GM21423 (cell line): Measurements from ENCODE around the gene NTPCR.
"Not testable (repeated sequence)": the region's sequence is repeated elsewhere in the genome, so short reads cannot be mapped to it uniquely, and the experiment has no call there.

Source experiments
- ATAC-seq: cut with Tn5 transposase; IDR thresholded peaks from one replicate; pipeline ENCODE4 v1.9.1; 2021; ENCODE audit warnings: mild to moderate bottlenecking, moderate library complexity; ENCODE audit not compliant: unreplicated experiment

Gene NTPCR

GRCh38 chr1:232925421-232926220 is 24.8 kb upstream of the NTPCR start:
- ATAC-seq, result no peak

GRCh38 chr1:232927166-232927565 is 23.2 kb upstream of the NTPCR start:
- ATAC-seq, result not testable (repeated sequence)

- ATAC-seq, result no peak
These were observed 22.4 kb upstream of the NTPCR start for GRCh38 chr1:232927830-232928505.

DNA sequence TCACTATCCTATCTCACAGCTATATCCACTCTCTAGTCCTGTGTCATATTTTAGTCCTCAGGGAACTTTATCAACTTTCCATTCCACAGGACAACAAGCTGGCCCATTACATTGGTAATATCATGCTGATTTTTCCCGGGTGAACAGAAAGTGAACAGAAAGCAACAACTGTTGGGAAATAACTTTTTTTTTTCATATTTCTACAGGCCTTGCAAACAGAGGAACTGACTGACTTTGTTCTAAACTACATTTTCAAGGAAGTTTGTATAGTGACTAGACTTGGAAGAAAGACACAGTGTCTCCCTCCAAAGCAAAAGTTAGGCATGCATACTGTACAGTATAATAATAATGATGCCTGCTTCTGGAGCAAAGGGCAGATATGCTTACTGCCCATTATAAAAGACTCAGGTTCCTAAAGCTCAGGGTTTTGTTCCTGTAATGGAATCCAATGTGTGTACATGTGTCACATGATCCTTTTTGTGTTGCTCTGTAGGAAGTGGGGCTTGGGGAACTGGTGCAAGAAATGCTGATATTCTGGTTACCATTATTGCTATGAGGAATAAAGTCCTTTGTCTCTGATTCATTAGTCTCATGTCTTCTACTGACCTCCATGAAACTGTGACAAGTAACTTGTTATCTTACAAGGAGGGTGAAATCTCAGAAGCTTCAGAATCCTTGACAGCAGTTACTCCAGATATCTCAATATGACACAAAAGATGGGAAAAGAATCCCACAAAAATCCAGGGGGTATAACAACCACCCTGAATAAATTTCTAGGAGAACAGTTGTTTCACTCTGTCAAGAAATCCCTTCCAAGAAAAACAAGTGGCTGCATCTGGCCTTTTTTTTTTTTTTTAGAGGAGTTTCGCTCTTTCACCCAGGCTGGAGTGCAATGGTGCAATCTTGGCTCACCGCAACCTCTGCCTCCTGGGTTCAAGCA is 17.7 kb upstream of the NTPCR start:
- ATAC-seq, result no peak

DNA sequence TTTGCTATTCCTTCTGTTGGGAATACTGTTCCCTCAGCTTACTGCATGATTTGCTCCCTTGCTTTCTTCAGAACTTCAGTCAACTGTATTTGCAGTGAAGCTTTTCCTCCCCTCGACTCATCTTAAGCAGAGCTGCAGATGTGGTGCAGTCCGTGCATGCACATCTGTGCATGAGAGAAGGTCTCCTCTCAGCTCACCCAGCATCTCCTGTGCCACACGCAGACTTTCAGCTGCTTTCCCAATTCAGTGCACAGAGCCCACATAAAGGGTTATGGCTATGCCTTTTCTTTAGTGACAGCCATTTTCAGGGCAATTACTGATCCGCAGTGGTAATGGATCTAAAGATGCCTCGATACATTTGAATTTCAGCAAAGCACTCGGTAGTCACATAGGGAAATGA is 13.5 kb upstream of the NTPCR start:
- no peak for ATAC-seq

DNA sequence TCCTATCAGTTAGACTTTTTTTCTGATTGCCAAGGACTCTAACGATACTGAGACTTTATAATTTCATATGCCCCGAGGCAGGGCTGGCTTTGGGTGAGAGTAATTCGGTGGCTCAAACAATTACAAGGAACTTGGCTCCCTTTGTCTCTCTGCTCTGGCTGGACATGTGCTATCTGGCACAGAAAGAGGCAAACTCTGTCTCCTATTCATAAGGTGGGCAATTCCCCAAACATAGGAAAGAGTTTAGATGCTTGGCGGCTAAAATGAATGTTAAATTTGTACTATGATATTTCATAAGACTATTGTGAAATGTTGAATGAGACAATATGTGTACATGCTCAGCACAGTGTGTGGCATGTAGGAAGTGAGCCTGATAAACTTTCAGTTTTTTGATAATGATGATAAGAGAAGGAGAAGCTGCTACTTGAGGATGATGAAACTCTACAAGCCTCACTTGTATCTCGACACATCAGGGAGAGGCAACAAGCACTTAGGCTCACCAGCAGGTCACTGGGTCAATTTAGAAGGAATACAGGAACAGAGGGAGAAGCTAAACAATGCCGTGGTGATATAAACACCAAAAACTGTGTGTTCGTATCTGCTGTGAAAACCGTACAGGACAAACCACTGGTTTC is 12.6 kb upstream of the NTPCR start:
- ATAC-seq, result no peak

GRCh38 chr1:232938926-232939325 is 11.5 kb upstream of the NTPCR start:
- ATAC-seq, result no peak

DNA sequence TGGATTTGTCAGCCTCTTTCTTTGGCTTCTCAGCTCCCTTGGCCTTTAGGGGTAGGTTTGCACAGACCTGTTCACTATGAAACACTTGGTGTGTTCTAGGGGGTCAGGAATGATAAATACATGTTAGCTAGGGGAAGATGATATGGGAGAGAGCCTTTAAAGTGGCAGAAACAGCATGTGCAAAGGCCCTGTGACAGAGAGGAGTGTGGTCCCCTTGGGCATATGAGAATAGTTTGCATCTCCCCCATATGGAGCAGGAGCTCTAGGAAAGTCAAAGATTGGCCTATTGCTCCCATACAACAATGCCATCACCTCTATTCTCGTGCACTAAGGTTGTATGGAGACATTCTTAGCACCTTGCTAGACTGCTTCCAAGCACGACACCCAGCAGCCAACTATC is 10.7 kb upstream of the NTPCR start:
- no peak for ATAC-seq

- peak; percentile 71 for ATAC-seq
These were observed 10.1 kb upstream of the NTPCR start for GRCh38 chr1:232940262-232940661.

GRCh38 chr1:232942413-232943294 is 7.8 kb upstream of the NTPCR start:
- no peak for ATAC-seq

GRCh38 chr1:232943679-232944252 is 6.6 kb upstream of the NTPCR start:
- ATAC-seq, result no peak

DNA sequence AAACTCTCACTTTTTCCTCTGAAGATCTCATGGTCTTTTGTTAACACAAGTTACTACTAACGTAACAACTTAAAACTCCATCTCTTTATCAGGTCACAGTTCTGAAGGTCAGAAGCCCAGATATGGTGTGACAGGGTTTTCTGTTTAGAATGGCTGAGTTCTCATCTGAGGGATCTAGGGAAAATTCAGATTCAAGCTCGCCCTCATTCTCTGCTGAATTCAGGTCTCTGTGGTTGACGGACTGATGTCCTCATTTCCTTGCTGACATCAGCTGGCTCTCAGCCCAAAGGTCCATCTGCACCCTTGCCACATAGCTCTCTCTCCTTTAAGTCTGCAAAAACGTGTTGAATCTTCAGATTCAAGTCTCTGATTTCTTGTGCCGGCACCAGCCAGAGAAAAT is 6.1 kb upstream of the NTPCR start:
- ATAC-seq, result no peak

DNA sequence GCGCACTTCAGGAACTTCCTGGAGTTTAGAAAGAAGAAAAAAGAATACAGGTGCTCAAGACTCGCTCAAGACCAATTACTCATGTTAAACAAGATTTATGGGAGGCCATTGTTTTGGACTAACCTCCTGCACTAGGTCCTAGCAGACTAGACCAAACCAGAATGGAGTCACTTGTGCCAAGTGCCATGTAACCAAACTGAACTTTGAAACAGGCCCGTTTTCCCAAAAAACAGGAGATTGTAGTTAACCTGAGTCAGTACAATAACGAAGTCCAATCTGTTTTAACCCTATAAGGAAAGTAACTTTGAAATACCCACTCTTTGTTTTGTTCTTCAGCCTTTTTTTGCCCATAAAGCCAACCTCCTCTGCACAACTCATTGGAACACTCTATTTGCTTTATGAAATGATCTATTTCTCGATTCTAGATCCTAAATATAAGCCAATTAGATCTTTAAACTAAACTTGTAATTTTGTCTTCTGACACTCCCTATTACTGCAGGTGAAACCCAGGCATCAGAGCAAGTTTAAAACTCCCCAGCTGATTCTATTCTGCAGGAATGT is 695 bp upstream of the NTPCR start:
- ATAC-seq, result no peak

- ATAC-seq, result no peak
These were observed 769 bp downstream of the NTPCR start for GRCh38 chr1:232951180-232951579.

DNA sequence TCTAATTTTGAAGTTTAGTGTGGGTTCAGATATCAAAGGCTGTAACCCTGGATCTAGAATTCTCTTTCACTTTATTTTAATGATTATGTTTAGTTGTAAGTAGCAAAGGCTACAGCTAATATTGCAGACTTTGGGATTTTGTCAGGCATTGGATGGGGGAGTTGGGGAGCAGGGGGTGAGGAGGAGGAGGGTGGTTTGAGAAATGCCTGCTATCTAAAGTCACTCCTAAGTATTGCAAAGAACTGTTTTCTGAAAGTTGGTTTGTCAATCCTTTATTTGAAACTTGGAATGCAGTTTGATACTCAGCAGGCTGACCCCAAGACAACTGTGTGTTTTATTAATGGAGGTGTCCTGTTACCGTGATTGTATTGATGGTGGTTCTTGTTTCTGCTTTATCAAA is 1.2 kb downstream of the NTPCR start:
- no peak for ATAC-seq

DNA sequence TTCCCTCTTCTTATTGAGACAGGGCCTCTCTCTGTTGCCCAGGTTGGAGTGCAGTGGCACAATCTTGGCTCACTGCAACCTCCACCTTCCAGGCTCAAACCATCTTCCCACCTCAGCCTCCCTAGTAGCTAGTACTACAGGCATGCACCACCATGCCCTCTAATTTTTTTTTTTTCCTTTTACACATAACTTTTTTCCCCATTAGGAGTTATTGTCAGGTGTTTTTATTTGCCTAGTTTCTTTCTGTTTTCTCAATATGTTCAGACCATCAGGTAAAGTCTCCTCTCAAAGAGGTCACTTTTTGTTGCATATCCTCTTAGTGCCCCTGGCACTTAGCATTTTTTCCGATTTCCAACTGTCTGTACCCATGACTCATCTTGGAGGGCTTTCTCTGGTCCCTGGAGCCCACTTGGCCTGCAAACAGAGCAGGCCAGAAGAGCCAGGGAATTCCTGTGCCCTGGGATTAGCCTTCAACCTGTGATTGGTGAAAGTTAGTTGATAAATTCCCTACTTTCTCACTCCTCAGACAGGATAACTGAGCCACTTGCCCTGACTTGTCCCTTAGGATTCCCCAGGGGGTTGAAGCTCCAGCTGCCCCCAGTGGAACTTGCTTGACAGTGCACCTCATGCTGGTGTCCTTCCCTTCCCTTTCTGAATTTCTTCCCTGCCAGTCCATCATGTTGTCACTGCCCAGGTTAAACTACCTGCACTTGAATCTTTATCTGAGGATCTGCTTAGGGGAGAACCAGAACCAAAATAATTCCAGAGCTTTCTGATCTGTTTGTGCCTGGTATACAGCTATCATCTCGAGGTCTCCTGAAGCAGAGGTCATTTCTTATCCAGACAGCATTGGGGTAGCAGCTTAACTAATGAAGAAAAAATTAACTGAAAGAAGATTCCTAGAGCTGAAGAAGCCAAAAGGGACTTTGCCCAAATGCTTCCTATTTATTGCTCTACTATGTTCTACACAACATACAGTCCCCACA is 2.4 kb downstream of the NTPCR start:
- peak; percentile 39 for ATAC-seq

- ATAC-seq, result no peak
These were observed 4.4 kb downstream of the NTPCR start for GRCh38 chr1:232954594-232955365.
